HCT116 (cell line): Measurements from ENCODE around the gene NEURL1B. TPM values are rescaled to one million over a fixed set of nuclear protein-coding genes. Genes with fewer than 3 reads are reported as not detected.

Experiments
- ATAC-seq: fragments of 200-7000 bp; cut with Tn5 transposase; 2 replicates; pipeline ENCODE4 v1.9.1; 2020; ENCODE audit warnings: mild to moderate bottlenecking, moderate library complexity
- BruUV-seq: library from RNA; stranded (reverse); fragments of 400-500 nt; replicated peaks from 2 replicates; lab custom pipeline; 2021; lab: Mats Ljungman, UMichigan
- CTCF ChIA-PET: fragments of 300-600 bp; sonication (Branson Sonifier 250); formaldehyde crosslinking; loops from one replicate; lab custom pipeline; 2021; ENCODE audit warnings: antibody characterized with exemption; lab: Charles Lee
- POLR2A ChIA-PET: fragments of 300-600, 350-600 bp; sonication (Branson Sonifier 250); formaldehyde crosslinking; loops from one replicate; lab custom pipeline; 2021; ENCODE audit warnings: antibody characterized with exemption; lab: Charles Lee
- RAD21 ChIA-PET, 2 experiments: fragments of 300-600 bp; sonication (Branson Sonifier 250); formaldehyde crosslinking; loops; one replicate each; lab custom pipeline; 2023; ENCODE audit warnings: low total read pairs in 2 of 2; ENCODE audit not compliant: uncharacterized antibody in 2 of 2, unreplicated experiment in 2 of 2, low non-redundant PET in 1 of 2; lab: Charles Lee
- DNase-seq: peaks from one replicate; pipeline ENCODE4 v3.0.0-alpha.2; 2010; ENCODE audit warnings: low read depth, low spot score
- H2AFZ ChIP-seq: fragments of 200-600 bp; shearing (Covaris generic), sonication (generic); 2 replicates; pipeline ENCODE4 v1.6.1; 2017; ENCODE audit warnings: low read depth, mixed run types, mixed read lengths, antibody characterized with exemption, low read length; ENCODE audit not compliant: poor library complexity, severe bottlenecking
- H3K27ac ChIP-seq: 2 replicates; pipeline ENCODE4 v1.5.1; 2012; ENCODE audit warnings: low read depth, low read length
- H3K27me3 ChIP-seq: fragments of 200-600 bp; sonication (generic); 2 replicates; pipeline ENCODE4 v1.6.1; 2016; ENCODE audit warnings: mixed run types, low read length, mixed read lengths; ENCODE audit not compliant: insufficient read depth
- H3K36me3 ChIP-seq, 2 experiments: fragments of 200-500 bp in 1 of 2; fragments of 200-600 bp in 1 of 2; sonication (Bioruptor generic) in 1 of 2; sonication (generic) in 1 of 2; 2 replicates each; pipeline versions ENCODE4 v1.5.1 to v1.6.1; 2014 to 2016; ENCODE audit warnings: low read length in 2 of 2, inconsistent platforms in 1 of 2, mixed read lengths in 1 of 2, mixed run types in 1 of 2; ENCODE audit not compliant: insufficient read depth in 2 of 2, control insufficient read depth in 1 of 2
- H3K4me1 ChIP-seq, 2 experiments: fragments of 200-600 bp in 1 of 2; sonication (generic) in 1 of 2; 2 replicates each; pipeline versions ENCODE4 v1.5.1 to v1.6.1; 2012 to 2017; ENCODE audit warnings: low read length in 2 of 2, inconsistent platforms in 1 of 2, mild to moderate bottlenecking in 1 of 2, mixed read lengths in 1 of 2, mixed run types in 1 of 2, moderate library complexity in 1 of 2; ENCODE audit not compliant: insufficient read depth in 2 of 2, control insufficient read depth in 1 of 2
- H3K4me2 ChIP-seq: fragments of 200-600 bp; sonication (generic); 2 replicates; pipeline ENCODE4 v1.6.1; 2017; ENCODE audit warnings: mixed run types, low read length, mixed read lengths
- H3K4me3 ChIP-seq, 2 experiments: fragments of 200-600 bp in 1 of 2; sonication (generic) in 1 of 2; replicated peaks in 1 of 2; 2 replicates each; pipeline ENCODE4 v1.5.1; 2011 to 2016; ENCODE audit warnings: low read length in 2 of 2, control low read depth in 1 of 2, low read depth in 1 of 2, mild to moderate bottlenecking in 1 of 2, mixed read lengths in 1 of 2, mixed run types in 1 of 2
- H3K79me2 ChIP-seq: fragments of 200-600 bp; sonication (generic); 2 replicates; pipeline ENCODE4 v1.6.1; 2017; ENCODE audit warnings: mild to moderate bottlenecking, mixed run types, low read length, moderate library complexity, mixed read lengths; ENCODE audit not compliant: insufficient read depth
- H3K9ac ChIP-seq: fragments of 200-600 bp; sonication (generic); 2 replicates; pipeline ENCODE4 v1.6.1; 2016; ENCODE audit warnings: low read length, mixed read lengths
- H3K9me2 ChIP-seq: fragments of 200-600 bp; sonication (generic), shearing (Covaris generic); 2 replicates; pipeline ENCODE4 v1.6.1; 2017; ENCODE audit warnings: mixed run types, mild to moderate bottlenecking, moderate library complexity; ENCODE audit not compliant: insufficient read depth
- H3K9me3 ChIP-seq, 2 experiments: fragments of 200-500 bp in 1 of 2; fragments of 200-600 bp in 1 of 2; sonication (Bioruptor generic) in 1 of 2; sonication (generic) in 1 of 2; 2 replicates each; pipeline ENCODE4 v1.6.1; 2014 to 2017; ENCODE audit warnings: low read length in 2 of 2, mixed read lengths in 2 of 2, inconsistent platforms in 1 of 2, low read depth in 1 of 2, mild to moderate bottlenecking in 1 of 2, mixed run types in 1 of 2, moderate library complexity in 1 of 2; ENCODE audit not compliant: control insufficient read depth in 1 of 2, insufficient read depth in 1 of 2
- H4K20me1 ChIP-seq: fragments of 200-600 bp; sonication (generic), shearing (Covaris generic); 2 replicates; pipeline ENCODE4 v1.6.1; 2017; ENCODE audit warnings: mixed run types, mild to moderate bottlenecking, moderate library complexity; ENCODE audit not compliant: insufficient read depth
- ATF3 ChIP-seq: IDR thresholded peaks from 2 replicates; pipeline ENCODE4 v1.6.1; 2012
- CBX3 ChIP-seq: IDR thresholded peaks from 2 replicates; pipeline ENCODE4 v1.6.1; 2012; ENCODE audit warnings: low read depth
- CEBPB ChIP-seq: IDR thresholded peaks from 2 replicates; pipeline ENCODE4 v1.6.1; 2012; ENCODE audit warnings: low read depth
- ELF1 ChIP-seq: IDR thresholded peaks from 2 replicates; pipeline ENCODE4 v1.6.1; 2012; ENCODE audit warnings: low read depth, borderline replicate concordance
- JUND ChIP-seq: IDR thresholded peaks from 2 replicates; pipeline ENCODE4 v1.6.1; 2012
- SRF ChIP-seq: IDR thresholded peaks from 2 replicates; pipeline ENCODE4 v1.6.1; 2012; ENCODE audit warnings: low read depth
- TCF7L2 ChIP-seq: IDR thresholded peaks from 2 replicates; pipeline ENCODE4 v1.7.0; 2011; ENCODE audit warnings: borderline replicate concordance, inconsistent platforms; ENCODE audit not compliant: insufficient read depth, insufficient read length; ENCODE audit errors: extremely low read depth
- ZNF274 ChIP-seq: fragments of 200-500 bp; sonication (Bioruptor generic); IDR thresholded peaks from 2 replicates; pipeline ENCODE4 v1.6.1; 2014; ENCODE audit warnings: mild to moderate bottlenecking, low read depth, low read length, inconsistent platforms
- intact Hi-C: fragments of 100-400 bp; cut with micrococcal nuclease; formaldehyde crosslinking; loops from 2 replicates; pipeline ENCODE4 v1.10.0; 2022
- total RNA-seq: library from RNA; stranded (reverse); gene quantifications from one replicate; pipeline ENCODE4 v1.2.1, GENCODE V29; 2021; ENCODE audit not compliant: unreplicated experiment

Gene NEURL1B
- total RNA-seq, 1 experiment from 2014 or later: 5.8 TPM

DNA sequence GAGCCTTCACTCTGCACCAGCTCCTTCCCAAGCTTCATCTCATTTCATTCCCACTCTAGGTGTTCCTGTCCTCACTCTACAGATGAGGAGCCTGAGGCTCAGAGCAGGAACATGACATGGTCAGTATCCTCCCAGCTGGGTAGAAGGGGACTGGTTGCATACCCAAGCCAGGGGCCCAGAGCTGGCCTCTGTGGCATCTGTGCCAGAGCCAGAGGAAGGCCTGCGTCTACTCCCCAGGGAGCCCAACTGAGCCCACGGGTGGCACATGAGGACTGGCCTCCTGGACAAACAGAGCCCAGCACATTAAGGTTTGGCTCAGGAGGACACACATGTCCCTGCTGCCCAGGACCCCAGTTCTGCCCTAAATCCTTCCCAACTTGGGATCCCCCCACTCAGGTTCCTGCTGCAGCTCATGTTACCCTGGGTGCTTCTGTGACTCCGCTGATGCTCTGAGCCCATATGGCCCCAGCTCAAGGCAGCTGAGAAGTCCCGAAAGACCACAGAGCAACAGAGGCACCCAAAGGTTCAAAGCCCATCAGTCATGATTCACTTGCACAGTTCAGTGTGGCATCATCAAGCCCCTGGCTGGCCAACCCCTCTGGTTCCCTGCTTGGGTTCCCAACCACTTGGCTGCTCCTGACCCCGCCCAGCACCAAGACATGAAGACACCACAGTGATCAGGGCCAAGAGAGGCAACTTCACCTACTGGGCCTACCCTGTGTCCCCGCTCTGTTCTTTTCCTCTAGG, 8.5 kb upstream of the NEURL1B start (continued):
- TF ChIP-seq SRF: no peak
- no peak for TF ChIP-seq ZNF274
- TF ChIP-seq TCF7L2: no peak
- TF ChIP-seq ELF1: no peak
- TF ChIP-seq, all 23 proteins: peak for 0

GRCh38 chr5:172633403-172633970, 7.6 kb upstream of the NEURL1B start:
- RAD21 ChIA-PET: no interaction called here
- no peak overlapping the region for H3K9ac ChIP-seq
- ATAC-seq (no peak), DNase-seq (no peak)
- H3K79me2 ChIP-seq: no peaks in the 10 kb centered on the region
- H3K4me3 ChIP-seq: no peak overlapping the region
- H3K9me3 ChIP-seq: no peaks in the 10 kb centered on the region
- no TSS peak for BruUV-seq
- no peak overlapping the region for H2AFZ ChIP-seq
- no peak for TF ChIP-seq CBX3
- TF ChIP-seq CEBPB: no peak
- no peak for TF ChIP-seq ATF3
- no peak for TF ChIP-seq JUND
- no peaks in the 10 kb centered on the region for H3K36me3 ChIP-seq
- H3K27me3 ChIP-seq: no peaks in the 10 kb centered on the region
- no peaks in the 10 kb centered on the region for H4K20me1 ChIP-seq
- intact Hi-C loops: no loop called here
- CTCF ChIA-PET: no interaction called here
- H3K9me2 ChIP-seq: no peaks in the 10 kb centered on the region
- peaks cover 4 to 10% of the 10 kb centered on the region in 2 experiments; a peak in 2 of 4 replicates for H3K4me1 ChIP-seq
- no peak overlapping the region for H3K4me2 ChIP-seq
- POLR2A ChIA-PET: no interaction called here
- H3K27ac ChIP-seq: no peak overlapping the region
